ENCODE data around the gene ATOH8.

DNA sequence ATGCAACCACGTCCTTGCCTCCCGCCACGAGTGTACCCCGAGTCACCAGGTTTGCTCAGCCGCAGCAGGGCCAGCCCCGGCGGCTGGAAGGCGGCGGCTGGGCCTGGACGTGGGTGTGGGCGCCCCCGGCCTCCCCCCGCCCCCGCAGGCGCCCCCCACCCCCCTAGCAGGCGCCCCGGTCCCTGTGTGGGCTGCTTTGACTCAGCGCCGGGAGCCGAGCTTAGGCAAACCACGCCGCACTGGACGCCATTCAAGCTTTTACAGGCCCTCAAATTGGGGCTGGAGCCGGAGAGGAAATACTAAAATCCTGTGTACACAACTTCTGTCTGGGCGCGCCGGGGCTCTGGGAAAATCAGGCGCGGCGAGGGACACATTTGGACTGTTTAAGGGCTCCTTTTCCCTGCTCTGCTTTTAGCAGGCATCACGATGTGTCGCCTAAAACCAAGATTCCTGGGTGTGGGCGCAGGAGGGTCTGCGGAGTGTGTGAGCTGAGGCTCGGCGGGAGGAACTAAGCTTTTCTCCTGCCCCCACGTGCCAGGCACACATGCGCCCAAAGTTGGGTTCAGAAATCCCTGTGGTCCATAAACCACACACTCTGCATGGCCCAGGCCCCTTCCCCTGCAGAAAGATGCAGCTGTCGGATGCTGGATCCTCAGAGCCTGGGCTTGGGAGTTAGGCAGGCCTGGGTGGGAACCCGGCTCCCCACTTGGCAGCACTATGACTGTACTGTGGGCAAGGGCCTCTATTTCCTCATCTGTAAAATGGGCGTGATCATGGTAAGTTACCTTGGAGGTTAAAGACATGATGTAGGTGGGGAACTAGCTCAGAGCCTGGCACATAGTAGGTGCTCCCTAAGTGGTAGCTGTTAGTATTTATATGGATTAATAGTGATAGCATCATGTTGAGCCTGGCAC is 57.6 kb downstream of the ATOH8 start:
- TF ChIP-seq, protein P1, sequence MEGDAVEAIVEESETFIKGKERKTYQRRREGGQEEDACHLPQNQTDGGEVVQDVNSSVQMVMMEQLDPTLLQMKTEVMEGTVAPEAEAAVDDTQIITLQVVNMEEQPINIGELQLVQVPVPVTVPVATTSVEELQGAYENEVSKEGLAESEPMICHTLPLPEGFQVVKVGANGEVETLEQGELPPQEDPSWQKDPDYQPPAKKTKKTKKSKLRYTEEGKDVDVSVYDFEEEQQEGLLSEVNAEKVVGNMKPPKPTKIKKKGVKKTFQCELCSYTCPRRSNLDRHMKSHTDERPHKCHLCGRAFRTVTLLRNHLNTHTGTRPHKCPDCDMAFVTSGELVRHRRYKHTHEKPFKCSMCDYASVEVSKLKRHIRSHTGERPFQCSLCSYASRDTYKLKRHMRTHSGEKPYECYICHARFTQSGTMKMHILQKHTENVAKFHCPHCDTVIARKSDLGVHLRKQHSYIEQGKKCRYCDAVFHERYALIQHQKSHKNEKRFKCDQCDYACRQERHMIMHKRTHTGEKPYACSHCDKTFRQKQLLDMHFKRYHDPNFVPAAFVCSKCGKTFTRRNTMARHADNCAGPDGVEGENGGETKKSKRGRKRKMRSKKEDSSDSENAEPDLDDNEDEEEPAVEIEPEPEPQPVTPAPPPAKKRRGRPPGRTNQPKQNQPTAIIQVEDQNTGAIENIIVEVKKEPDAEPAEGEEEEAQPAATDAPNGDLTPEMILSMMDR (IDR thresholded peaks at IDR 0.05), result no peak
- TF ChIP-seq POLR2A (IDR thresholded peaks at IDR 0.05), result no peak

Data from heart left ventricle (tissue), 13 donors.